HUES6 (cell line): ENCODE results near the gene POC1B.
"Not testable (repeated sequence)": the region's sequence is repeated elsewhere in the genome, so short reads cannot be mapped to it uniquely, and the experiment has no call there.

ENCODE experiments used
- H3K27ac ChIP-seq: 2 replicates; pipeline ENCODE4 v1.7.0; 2013; ENCODE audit warnings: low read depth, mild to moderate bottlenecking, low read length, inconsistent platforms
- H3K27me3 ChIP-seq: 2 replicates; pipeline ENCODE4 v1.6.1; 2013; ENCODE audit warnings: low read length; ENCODE audit not compliant: control insufficient read depth, insufficient read depth
- H3K36me3 ChIP-seq: 2 replicates; pipeline ENCODE4 v1.6.1; 2013; ENCODE audit warnings: low read length; ENCODE audit not compliant: control insufficient read depth, insufficient read depth
- H3K4me1 ChIP-seq: 2 replicates; pipeline ENCODE4 v1.6.1; 2013; ENCODE audit warnings: low read length; ENCODE audit not compliant: control insufficient read depth, insufficient read depth
- H3K4me3 ChIP-seq: 2 replicates; pipeline ENCODE4 v1.5.1; 2013; ENCODE audit warnings: low read depth, low read length
- H3K9ac ChIP-seq: one replicate; pipeline ENCODE4 v1.6.1; 2013; ENCODE audit warnings: mild to moderate bottlenecking, low read length
- H3K9me3 ChIP-seq: 2 replicates; pipeline ENCODE4 v1.6.1; 2013; ENCODE audit warnings: low read depth, low read length; ENCODE audit not compliant: control insufficient read depth, insufficient read depth

Gene POC1B

GRCh38 chr12:89461190-89461589 is 64.7 kb downstream of the POC1B start:
- Histone ChIP-seq H3K27ac (no peak overlapping the region), H3K9ac (no peak overlapping the region), H3K36me3 (no peaks in the 10 kb centered on the region), H3K27me3 (no peaks in the 10 kb centered on the region), H3K4me1 (peaks cover 6% of the 10 kb centered on the region), H3K9me3 (no peaks in the 10 kb centered on the region), H3K4me3 (no peak overlapping the region)

GRCh38 chr12:89459279-89459678 is 66.6 kb downstream of the POC1B start:
- H3K4me1 ChIP-seq = peaks cover 13% of the 10 kb centered on the region
- H3K4me3 ChIP-seq, H3K9ac ChIP-seq, H3K27ac ChIP-seq, H3K36me3 ChIP-seq, H3K9me3 ChIP-seq, H3K27me3 ChIP-seq: not testable (repeated sequence)

- Histone ChIP-seq H3K27me3 (no peaks in the 10 kb centered on the region), H3K4me3 (no peak overlapping the region), H3K9me3 (no peaks in the 10 kb centered on the region), H3K9ac (no peak overlapping the region), H3K4me1 (peaks cover 33% of the 10 kb centered on the region), H3K27ac (no peak overlapping the region), H3K36me3 (no peaks in the 10 kb centered on the region)
Measured at GRCh38 chr12:89456565-89456964, 69.3 kb downstream of the POC1B start.

- Histone ChIP-seq H3K9ac (peak overlapping the region; percentile 53), H3K27ac (peak overlapping the region; percentile 76; the same call in 1 of the 2 replicates), H3K4me3 (no peak overlapping the region; the same call in 1 of the 2 replicates), H3K36me3 (no peaks in the 10 kb centered on the region), H3K9me3 (no peaks in the 10 kb centered on the region), H3K4me1 (peaks cover 41% of the 10 kb centered on the region), H3K27me3 (no peaks in the 10 kb centered on the region)
Measured at GRCh38 chr12:89454080-89454848, 71.6 kb downstream of the POC1B start.

GRCh38 chr12:89453121-89453978 is 72.5 kb downstream of the POC1B start:
- H3K27ac ChIP-seq = peak overlapping the region; percentile 76; the same call in 1 of the 2 replicates

GRCh38 chr12:89451841-89452251 is 74.0 kb downstream of the POC1B start:
- H3K9me3 ChIP-seq = no peaks in the 10 kb centered on the region
- no peaks in the 10 kb centered on the region for H3K36me3 ChIP-seq
- peak overlapping the region; percentile 58 for H3K9ac ChIP-seq
- peak overlapping the region; percentile 0; the same call in 1 of the 2 replicates for H3K4me3 ChIP-seq
- peak overlapping the region; percentile 76; the same call in 1 of the 2 replicates for H3K27ac ChIP-seq
- H3K27me3 ChIP-seq = no peaks in the 10 kb centered on the region
- H3K4me1 ChIP-seq = peaks cover 46% of the 10 kb centered on the region

More at GRCh38 chr12:89453121-89453978, 72.5 kb downstream of the POC1B start:
- H3K9me3 ChIP-seq = no peaks in the 10 kb centered on the region
- H3K4me1 ChIP-seq = peaks cover 46% of the 10 kb centered on the region
- no peaks in the 10 kb centered on the region for H3K27me3 ChIP-seq
- H3K4me3 ChIP-seq = no peak overlapping the region; the same call in 1 of the 2 replicates
- H3K36me3 ChIP-seq = no peaks in the 10 kb centered on the region
- peak overlapping the region; percentile 53 for H3K9ac ChIP-seq

- Histone ChIP-seq H3K27ac (peak overlapping the region; percentile 76; the same call in 1 of the 2 replicates), H3K9ac (peak overlapping the region; percentile 58), H3K4me1 (peaks cover 46% of the 10 kb centered on the region)
Measured at GRCh38 chr12:89450907-89451306, 74.9 kb downstream of the POC1B start.

GRCh38 chr12:89448951-89449371 is 76.9 kb downstream of the POC1B start:
- H3K9me3 ChIP-seq = no peaks in the 10 kb centered on the region
- H3K4me1 ChIP-seq = peaks cover 36% of the 10 kb centered on the region
- no peaks in the 10 kb centered on the region for H3K36me3 ChIP-seq
- no peak overlapping the region for H3K4me3 ChIP-seq
- no peak overlapping the region for H3K27ac ChIP-seq
- H3K27me3 ChIP-seq = no peaks in the 10 kb centered on the region
- H3K9ac ChIP-seq = no peak overlapping the region

More at GRCh38 chr12:89450907-89451306, 74.9 kb downstream of the POC1B start:
- peak overlapping the region; percentile 0; the same call in 1 of the 2 replicates for H3K4me3 ChIP-seq
- H3K9me3 ChIP-seq = no peaks in the 10 kb centered on the region
- H3K27me3 ChIP-seq = no peaks in the 10 kb centered on the region
- no peaks in the 10 kb centered on the region for H3K36me3 ChIP-seq

- Histone ChIP-seq H3K4me1 (peaks cover 32% of the 10 kb centered on the region), H3K27me3 (no peaks in the 10 kb centered on the region), H3K4me3 (no peak overlapping the region), H3K27ac (no peak overlapping the region), H3K9me3 (no peaks in the 10 kb centered on the region), H3K9ac (no peak overlapping the region), H3K36me3 (no peaks in the 10 kb centered on the region)
Measured at GRCh38 chr12:89448526-89448925, 77.3 kb downstream of the POC1B start.

- Histone ChIP-seq H3K9me3 (peaks cover 18% of the 10 kb centered on the region), H3K9ac (no peak overlapping the region), H3K27me3 (no peaks in the 10 kb centered on the region), H3K4me1 (no peaks in the 10 kb centered on the region), H3K36me3 (no peaks in the 10 kb centered on the region), H3K4me3 (no peak overlapping the region), H3K27ac (no peak overlapping the region)
Measured at GRCh38 chr12:89439941-89440340, 85.9 kb downstream of the POC1B start.

- no peak overlapping the region for H3K4me3 ChIP-seq
- no peak overlapping the region for H3K27ac ChIP-seq
- peaks cover 18% of the 10 kb centered on the region for H3K9me3 ChIP-seq
- H3K27me3 ChIP-seq = no peaks in the 10 kb centered on the region
- no peaks in the 10 kb centered on the region for H3K36me3 ChIP-seq
- no peak overlapping the region for H3K9ac ChIP-seq
- no peaks in the 10 kb centered on the region for H3K4me1 ChIP-seq
Measured at GRCh38 chr12:89437231-89437630, 88.6 kb downstream of the POC1B start.
